ENCODE measurements around the gene CEP170B.

Gene CEP170B

GRCh38 chr14:104877066-104877805, 12.2 kb downstream of the CEP170B start:
- no peak for ATAC-seq
- TF ChIP-seq BACH2 (CRISPR knock-in tag; IDR thresholded peaks at IDR 0.05; ENCODE audit: borderline replicate concordance), result no peak

- no peak for ATAC-seq
- TF ChIP-seq BACH2 (CRISPR knock-in tag; IDR thresholded peaks at IDR 0.05; ENCODE audit: borderline replicate concordance) (no peak), ZFP3 (CRISPR knock-in tag; IDR thresholded peaks at IDR 0.05) (no peak), PPARA (CRISPR knock-in tag; IDR thresholded peaks at IDR 0.05; ENCODE audit: borderline replicate concordance) (no peak)
These were observed 12.9 kb downstream of the CEP170B start for GRCh38 chr14:104877806-104878550.

GRCh38 chr14:104878582-104878981, 13.5 kb downstream of the CEP170B start:
- ATAC-seq, result no peak

GRCh38 chr14:104879201-104879982, 14.3 kb downstream of the CEP170B start:
- no peak for ATAC-seq
- TF ChIP-seq ZNF70 (CRISPR knock-in tag; IDR thresholded peaks at IDR 0.05), result no peak
- TF ChIP-seq ZC3H10 (CRISPR knock-in tag; IDR thresholded peaks at IDR 0.05), result no peak
- TF ChIP-seq ISL1 (CRISPR knock-in tag; IDR thresholded peaks at IDR 0.05), result no peak

More at GRCh38 chr14:104878582-104878981, 13.5 kb downstream of the CEP170B start:
- TF ChIP-seq ZNF70 (CRISPR knock-in tag; IDR thresholded peaks at IDR 0.05) (no peak), SNAI2 (CRISPR knock-in tag; IDR thresholded peaks at IDR 0.05) (no peak), OSR1 (CRISPR knock-in tag; IDR thresholded peaks at IDR 0.05) (no peak), PATZ1 (CRISPR knock-in tag; IDR thresholded peaks at IDR 0.05; ENCODE audit: borderline replicate concordance) (no peak), ESRRG (CRISPR knock-in tag; IDR thresholded peaks at IDR 0.05) (no peak), ZFP30 (CRISPR knock-in tag; IDR thresholded peaks at IDR 0.05) (no peak), ZC3H10 (CRISPR knock-in tag; IDR thresholded peaks at IDR 0.05) (no peak), ZNF565 (CRISPR knock-in tag; conservative IDR thresholded peaks at IDR 0.05; ENCODE audit: low read depth) (no peak), CSDC2 (CRISPR knock-in tag; IDR thresholded peaks at IDR 0.05) (no peak), GLIS3 (CRISPR knock-in tag; IDR thresholded peaks at IDR 0.05) (no peak), TSHZ2 (CRISPR knock-in tag; IDR thresholded peaks at IDR 0.05) (no peak), PPARA (CRISPR knock-in tag; IDR thresholded peaks at IDR 0.05; ENCODE audit: borderline replicate concordance) (no peak)

GRCh38 chr14:104879983-104880565, 15.0 kb downstream of the CEP170B start:
- ATAC-seq, result no peak
- no peak for TF ChIP-seq TOX (CRISPR knock-in tag; IDR thresholded peaks at IDR 0.05; ENCODE audit: borderline replicate concordance)
- no peak for TF ChIP-seq ZNF70 (CRISPR knock-in tag; IDR thresholded peaks at IDR 0.05)
- TF ChIP-seq CSRNP3 (CRISPR knock-in tag; IDR thresholded peaks at IDR 0.05), result no peak
- no peak for TF ChIP-seq TSHZ2 (CRISPR knock-in tag; IDR thresholded peaks at IDR 0.05)
- TF ChIP-seq ZFP30 (CRISPR knock-in tag; IDR thresholded peaks at IDR 0.05), result no peak
- TF ChIP-seq ZC3H10 (CRISPR knock-in tag; IDR thresholded peaks at IDR 0.05), result no peak
- no peak for TF ChIP-seq CREB5 (CRISPR knock-in tag; IDR thresholded peaks at IDR 0.05; ENCODE audit: low read depth)
- TF ChIP-seq CSDC2 (CRISPR knock-in tag; IDR thresholded peaks at IDR 0.05), result no peak
- no peak for TF ChIP-seq ZNF565 (CRISPR knock-in tag; conservative IDR thresholded peaks at IDR 0.05; ENCODE audit: low read depth)
- no peak for TF ChIP-seq RARB (CRISPR knock-in tag; IDR thresholded peaks at IDR 0.05)
- no peak for TF ChIP-seq ESRRG (CRISPR knock-in tag; IDR thresholded peaks at IDR 0.05)
- TF ChIP-seq ZFP3 (CRISPR knock-in tag; IDR thresholded peaks at IDR 0.05), result no peak

All from SK-N-SH treated with all-trans-retinoic acid at 6 μM for 48 hours (cell line).